GM19351 (cell line): ENCODE measurements around the gene FEV.
A peak's percentile ranks its signal among the peaks of the same experiment; 100 is the strongest.

Experiments used
- ATAC-seq: cut with Tn5 transposase; IDR thresholded peaks from one replicate; pipeline ENCODE4 v1.9.1; 2021; ENCODE audit warnings: mild to moderate bottlenecking, moderate library complexity; ENCODE audit not compliant: unreplicated experiment

The FEV gene

DNA sequence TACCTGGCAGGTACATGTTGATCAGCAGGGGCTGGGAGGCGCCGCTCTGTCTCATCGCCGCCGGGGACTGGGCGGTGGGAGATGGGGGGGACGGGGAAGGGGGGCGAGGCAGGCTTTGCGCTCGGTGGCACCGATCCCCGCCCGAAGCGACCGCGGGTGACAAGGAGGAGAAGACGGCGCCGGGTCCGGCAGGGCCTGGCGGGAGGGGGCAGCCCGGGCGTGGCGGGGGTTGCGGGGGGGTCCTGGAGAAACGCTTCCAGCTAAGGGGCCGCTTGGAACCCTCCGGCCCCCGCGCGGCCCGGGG is at the start of gene FEV:
Gene FEV, minus strand, starts transcription at position 164 of the 304 bp plus-strand sequence. Its CDS starts 109 bp downstream, at position 55.
- no peak for ATAC-seq

DNA sequence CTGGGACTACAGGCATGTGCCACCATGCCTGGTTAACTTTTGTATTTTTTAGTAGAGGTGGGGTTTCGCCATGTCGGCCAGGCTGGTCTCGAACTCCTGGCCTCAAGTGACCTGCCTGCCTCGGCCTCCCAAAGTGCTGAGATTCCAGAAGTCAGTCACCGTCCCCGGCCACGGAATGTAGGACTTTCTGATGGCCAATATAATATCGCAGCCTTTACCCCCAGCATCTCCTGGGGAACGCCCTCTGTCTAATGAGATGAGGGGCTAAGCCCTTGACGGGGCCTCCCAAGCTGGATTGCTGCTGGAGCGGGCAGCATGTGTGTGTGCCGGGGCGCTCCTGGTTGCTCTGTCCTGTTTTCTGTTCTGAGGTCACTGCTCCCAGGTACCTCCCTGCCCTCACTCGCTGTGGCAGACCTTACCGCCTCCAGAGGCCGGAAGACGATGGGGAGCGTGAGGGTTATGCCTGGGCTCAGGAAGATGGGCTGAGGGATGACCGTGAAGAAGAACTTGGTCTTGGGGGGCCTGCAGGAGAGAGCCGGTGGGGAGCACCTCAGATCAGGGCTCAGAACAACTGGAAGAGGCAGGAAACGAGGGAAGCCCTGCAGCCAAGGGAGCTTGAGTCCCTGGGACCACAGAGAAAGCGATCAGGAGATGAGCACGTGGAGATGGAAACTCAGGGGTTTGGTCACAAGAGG is 47.2 kb upstream of the FEV start:
- ATAC-seq = no peak

DNA sequence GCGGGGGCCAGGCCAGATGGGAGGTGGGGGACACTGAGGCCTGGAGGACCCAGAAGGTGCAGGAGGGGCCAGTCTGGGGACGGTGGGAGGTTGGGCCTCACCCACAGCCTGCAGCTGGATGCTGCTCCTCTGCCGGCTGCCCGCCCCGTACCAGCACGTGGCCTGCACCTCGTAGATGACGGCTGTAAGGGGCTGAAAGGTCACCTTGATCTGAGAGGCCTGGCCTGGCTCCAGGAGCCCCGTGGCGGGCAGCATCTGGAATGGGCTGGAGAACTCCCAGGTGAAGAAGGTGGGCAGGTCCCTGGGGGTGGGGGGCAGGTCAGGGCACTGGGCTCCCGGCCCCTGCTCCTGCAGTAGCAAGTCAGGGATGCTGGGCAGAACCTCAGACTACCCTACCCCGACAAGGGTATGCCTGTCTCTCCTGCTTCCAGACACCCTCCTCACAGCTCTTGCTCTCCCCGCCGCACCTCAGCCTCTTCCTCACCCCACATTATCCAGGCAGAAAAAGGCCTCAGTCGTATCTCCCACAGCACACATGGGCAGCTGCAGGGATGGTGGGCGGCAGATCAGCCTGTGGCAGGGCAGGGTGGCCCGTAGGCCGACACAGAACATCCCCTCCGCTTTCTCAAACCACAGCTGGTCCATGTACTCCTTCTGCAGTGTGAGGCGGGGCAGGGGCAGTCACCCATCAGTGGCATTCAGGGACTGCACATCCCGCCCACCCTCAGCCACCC is 46.2 kb upstream of the FEV start:
- ATAC-seq = no peak

- ATAC-seq = no peak
Measured at GRCh38 chr2:219030177-219030940, 45.4 kb upstream of the FEV start.

DNA sequence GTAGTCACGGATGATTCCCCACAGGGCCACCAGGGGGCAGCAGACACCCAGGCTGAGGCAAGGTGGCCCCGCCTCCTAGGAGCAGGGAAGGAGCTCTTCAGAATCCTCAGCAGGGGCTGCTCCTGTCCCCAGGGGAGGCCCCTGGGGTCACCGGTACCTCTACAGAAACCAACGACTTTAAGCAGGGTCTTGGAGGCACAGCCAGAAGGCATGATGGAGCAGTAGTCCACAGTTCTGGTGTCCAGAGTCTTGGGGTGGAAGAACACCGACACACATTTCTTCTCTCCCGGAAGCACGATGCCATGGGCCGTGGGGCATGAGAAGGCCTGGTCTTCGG is 44.8 kb upstream of the FEV start:
- peak; percentile 67 for ATAC-seq

GRCh38 chr2:219028996-219029828 is 44.2 kb upstream of the FEV start:
- no peak for ATAC-seq

DNA sequence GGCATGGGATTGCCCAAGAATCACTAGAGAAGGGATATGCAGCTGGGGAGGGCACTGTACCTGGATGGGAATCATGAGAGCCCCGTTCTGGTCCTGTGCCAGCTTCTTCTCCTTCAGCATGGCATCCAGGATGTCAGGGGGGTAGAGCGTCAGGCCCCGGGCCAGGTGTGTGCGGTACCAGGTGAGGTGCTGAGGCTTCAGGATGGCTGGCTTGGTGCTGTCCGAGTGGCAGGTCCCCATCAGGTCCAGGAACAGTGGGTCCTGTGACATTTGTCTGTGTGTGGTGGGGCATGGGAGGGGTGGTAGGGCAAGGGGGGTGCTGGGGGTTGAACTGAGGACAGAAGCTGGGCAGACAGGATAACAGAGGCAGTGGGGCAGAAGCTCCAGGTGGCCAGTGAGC is 43.2 kb upstream of the FEV start:
- no peak for ATAC-seq

DNA sequence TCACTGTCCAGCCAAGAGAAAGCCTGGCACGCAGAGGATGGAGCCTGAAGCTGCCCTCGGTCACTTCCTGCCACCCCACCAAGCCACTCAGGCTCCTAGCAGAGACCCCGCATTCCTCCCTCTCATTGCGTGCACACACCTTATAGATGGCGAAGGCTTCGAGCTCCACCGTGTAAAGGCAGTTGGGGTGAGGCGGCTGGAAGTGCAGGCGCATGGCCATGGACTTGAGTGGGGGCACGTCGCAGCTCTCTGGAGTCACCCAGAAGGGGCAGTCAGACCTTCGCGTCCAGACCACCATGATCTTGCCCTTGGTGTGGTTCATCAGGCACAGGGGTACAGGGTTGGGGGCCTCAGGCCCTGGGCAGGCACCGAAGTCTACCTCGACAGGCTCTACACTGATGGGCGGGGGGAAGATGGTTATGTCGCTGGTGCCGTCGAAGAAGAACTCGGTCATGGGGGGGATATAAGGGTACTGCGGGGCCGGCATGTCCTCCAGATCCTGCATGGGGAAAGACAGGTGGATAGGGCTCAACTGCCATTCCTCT is 42.6 kb upstream of the FEV start:
- ATAC-seq = no peak

- no peak for ATAC-seq
Measured at GRCh38 chr2:219026946-219027345, 42.0 kb upstream of the FEV start.

- no peak for ATAC-seq
Measured at GRCh38 chr2:219025637-219026585, 40.9 kb upstream of the FEV start.

- no peak for ATAC-seq
Measured at GRCh38 chr2:219024059-219024458, 39.1 kb upstream of the FEV start.

DNA sequence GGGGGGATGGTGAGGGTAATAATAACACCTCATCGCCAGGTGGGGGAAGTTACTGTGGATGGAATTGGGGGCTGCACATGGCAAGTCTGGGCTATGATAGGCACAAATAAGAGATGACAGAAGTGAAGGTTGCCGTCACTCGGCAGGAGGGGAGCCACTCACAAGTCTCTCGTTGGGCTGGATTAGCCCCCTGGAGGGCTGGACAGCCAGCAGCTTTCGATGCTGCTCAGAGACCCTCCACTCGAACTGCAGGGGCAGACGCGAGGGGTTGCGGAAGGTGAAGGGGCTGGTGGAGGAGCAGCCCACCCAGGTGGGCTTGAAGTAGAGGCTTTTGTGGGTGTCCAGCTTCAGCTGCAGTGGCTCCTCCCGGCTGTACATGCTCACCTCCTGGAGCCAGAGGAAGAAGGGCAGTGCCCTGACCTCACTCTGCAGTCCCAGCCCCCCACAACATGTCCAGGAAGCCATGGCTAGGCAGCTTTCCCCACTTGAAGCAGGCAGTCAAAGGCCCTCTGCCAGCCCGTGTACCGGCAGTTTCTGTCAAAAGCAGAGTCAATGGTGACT is 38.1 kb upstream of the FEV start:
- no peak for ATAC-seq

- no peak for ATAC-seq
Measured at GRCh38 chr2:219022616-219023015, 37.6 kb upstream of the FEV start.

DNA sequence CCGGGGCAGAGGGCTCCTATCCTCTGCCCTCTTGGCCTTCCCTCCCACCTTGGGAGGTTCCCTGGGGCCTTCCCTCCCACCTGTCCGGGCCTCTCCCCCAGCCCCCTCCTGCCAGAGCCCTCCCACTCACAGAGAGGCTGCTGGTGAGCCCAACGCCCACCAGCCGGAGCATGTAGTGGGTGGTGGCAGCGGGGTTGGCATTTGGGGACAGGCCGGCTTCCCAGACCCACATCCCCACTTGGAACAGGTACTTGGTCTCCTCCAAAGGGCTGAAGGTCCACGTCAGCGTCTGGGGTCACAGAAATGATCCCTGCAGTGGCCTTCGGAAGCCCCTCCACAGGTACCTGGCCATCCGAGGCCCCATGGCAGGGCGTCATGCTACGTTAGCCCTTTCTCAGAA is 37.1 kb upstream of the FEV start:
- no peak for ATAC-seq

DNA sequence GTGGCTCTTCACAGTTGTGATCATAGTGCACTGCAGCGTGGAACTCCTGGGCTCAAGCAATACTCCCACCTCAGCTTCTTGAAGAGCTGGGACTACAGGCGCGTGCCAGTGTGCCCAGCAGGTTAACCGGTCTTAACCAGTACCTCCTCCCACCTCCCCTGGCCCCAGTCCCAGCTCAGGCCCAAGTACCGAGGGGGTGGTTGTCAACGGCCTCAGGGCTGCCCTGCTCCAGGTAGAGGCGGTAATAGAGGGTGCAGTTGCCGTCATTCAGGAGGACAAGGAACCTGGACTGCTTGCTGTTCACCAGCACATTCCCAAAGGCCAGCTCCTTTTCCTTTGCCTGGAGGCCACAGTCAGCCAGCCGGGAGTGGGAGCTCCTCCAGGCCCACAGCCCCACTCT is 36.6 kb upstream of the FEV start:
- ATAC-seq = no peak

GRCh38 chr2:219020604-219021365 is 35.8 kb upstream of the FEV start:
- ATAC-seq = no peak

DNA sequence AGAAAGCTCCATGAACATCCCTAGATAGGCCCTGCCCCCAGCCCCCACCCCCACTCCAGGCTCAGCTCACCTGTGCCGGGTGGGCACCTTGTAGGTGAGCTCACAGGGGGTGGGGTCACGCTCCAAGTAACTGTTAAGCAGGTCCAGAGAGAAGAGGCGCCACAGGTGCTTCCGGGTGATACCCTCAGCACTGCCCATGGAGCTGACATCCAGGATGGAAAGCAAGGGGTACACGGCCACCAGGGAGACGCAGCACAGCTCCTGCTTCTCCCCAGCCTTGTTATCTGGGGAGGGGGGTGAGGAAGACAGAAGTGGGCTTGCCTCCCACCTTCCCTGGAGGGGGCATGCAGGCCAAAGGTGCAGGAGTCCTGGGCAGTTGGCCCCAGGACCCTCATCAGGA is 34.5 kb upstream of the FEV start:
- ATAC-seq = no peak

GRCh38 chr2:219018726-219019125 is 33.7 kb upstream of the FEV start:
- no peak for ATAC-seq

- ATAC-seq = no peak
Measured at GRCh38 chr2:219018286-219018685, 33.3 kb upstream of the FEV start.
